Measurements from ENCODE around the gene BANF2. TPM values are rescaled to one million over a fixed set of nuclear protein-coding genes. Genes with fewer than 3 reads are reported as not detected.

The BANF2 gene
- total and polyA plus RNA-seq, 10 of the 15 experiments (the other 5 are each of a cell fraction or from before 2014, with no cell fraction given): not detected

DNA sequence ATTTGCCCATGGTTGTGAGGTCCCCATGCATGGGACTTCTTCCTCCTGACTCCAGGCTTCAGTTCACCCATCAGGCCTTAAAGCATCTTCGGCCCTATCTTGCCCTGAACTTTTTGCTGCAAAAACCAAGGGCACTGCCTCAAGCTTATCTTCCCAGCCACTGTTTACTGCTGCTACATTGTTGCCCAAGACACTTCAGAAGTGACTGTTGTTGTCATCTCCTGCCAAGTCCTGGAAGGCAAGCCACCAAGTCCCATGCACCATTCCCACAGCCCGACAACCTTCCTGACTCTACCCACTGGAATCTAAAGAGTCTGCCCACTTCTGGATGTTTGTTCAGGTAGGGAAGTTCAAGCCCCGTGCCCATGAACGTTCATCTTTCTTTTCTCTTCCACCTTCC is 12.4 kb downstream of the BANF2 start:
- in situ Hi-C loops (cut with MboI): no loop called here
- no peaks in the 10 kb centered on the region for H3K9me3 ChIP-seq (replicated peaks; ENCODE audit: control insufficient read depth, insufficient read depth, low read length)
- no peak for TF ChIP-seq ETV6 (conservative IDR thresholded peaks at IDR 0.05 in 1 of 2, IDR thresholded peaks at IDR 0.05 in 1 of 2; ENCODE audit: borderline replicate concordance in 1 of 2, low read depth in 1 of 2)
- TF ChIP-seq SMC3 (IDR thresholded peaks at IDR 0.05; ENCODE audit: borderline replicate concordance, low read length): no peak
- TF ChIP-seq ASH2L (IDR thresholded peaks at IDR 0.05; ENCODE audit: borderline replicate concordance, low read depth): no peak
- no peak for TF ChIP-seq SUZ12 (IDR thresholded peaks at IDR 0.05; ENCODE audit: unreplicated experiment)
- intact Hi-C loops (cut with micrococcal nuclease; ENCODE audit: unreplicated experiment): no loop called here
- ATAC-seq (no peak), FAIRE-seq (no peak), DNase-seq (ENCODE audit: low read depth, low spot score) (no peak)
- WGBS (ENCODE audit: insufficient coverage, insufficient replicate concordance, low lambda C conversion rate, missing lambda C conversion rate): 78% methylated on average over 4 of the region's 4 CpGs
- no peak overlapping the region for H2AFZ ChIP-seq (ENCODE audit: control insufficient read depth, low read depth, low read length)
- no peak overlapping the region for H3K9ac ChIP-seq (ENCODE audit: control insufficient read depth, insufficient read depth, low read length)
- no peak overlapping the region for H3K4me3 ChIP-seq
- H4K20me1 ChIP-seq (ENCODE audit: control insufficient read depth, insufficient read depth): no peaks in the 10 kb centered on the region
- RAD21 ChIA-PET (ENCODE audit: unreplicated experiment): no interaction called here
- H3K27ac ChIP-seq (ENCODE audit: control insufficient read depth, insufficient read depth): no peak overlapping the region
- no peaks in the 10 kb centered on the region for H3K4me1 ChIP-seq (ENCODE audit: control insufficient read depth, insufficient read depth, low read length)
- CTCF ChIA-PET: no interaction called here
- no peaks in the 10 kb centered on the region for H3K79me2 ChIP-seq (ENCODE audit: control insufficient read depth, insufficient read depth, low read length)
- no peaks in the 10 kb centered on the region for H3K36me3 ChIP-seq (ENCODE audit: control insufficient read depth in 2 of 2, insufficient read depth in 2 of 2, low read length in 1 of 2)
- H3K27me3 ChIP-seq (replicated peaks in 1 of 2; ENCODE audit: control insufficient read depth in 2 of 2, insufficient read depth in 2 of 2, low read length in 1 of 2): no peaks in the 10 kb centered on the region; a peak in 2 of 4 replicates
- H3K4me2 ChIP-seq (ENCODE audit: control insufficient read depth, insufficient read depth): no peak overlapping the region
- POLR2A ChIA-PET: no interaction called here
- BruUV-seq (replicated peaks): no TSS peak
- SMC1A ChIA-PET (ENCODE audit: uncharacterized antibody, unreplicated experiment): no interaction called here

DNA sequence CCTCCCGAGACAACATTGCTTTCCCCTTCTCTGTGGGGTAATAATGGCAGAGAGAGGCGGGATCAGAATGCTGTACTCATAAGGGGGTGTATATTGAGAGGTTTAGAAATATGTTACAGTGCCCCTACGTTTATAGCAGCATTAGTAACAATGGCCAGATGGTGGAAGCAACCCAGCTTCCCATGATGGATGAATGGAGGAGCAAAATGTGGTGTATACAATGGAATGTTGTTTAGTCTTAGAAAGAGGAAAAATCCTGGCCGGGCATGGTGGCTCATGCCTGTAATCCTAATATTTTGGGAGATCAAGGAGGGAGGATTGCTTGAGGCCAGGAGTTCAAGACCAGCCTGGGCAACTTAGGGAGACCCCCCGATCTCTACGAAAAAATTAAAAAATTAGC is 12.9 kb downstream of the BANF2 start:
- Histone ChIP-seq H3K4me2 (ENCODE audit: control insufficient read depth, insufficient read depth) (no peak overlapping the region), H3K4me1 (ENCODE audit: control insufficient read depth, insufficient read depth, low read length) (no peaks in the 10 kb centered on the region), H3K27ac (ENCODE audit: control insufficient read depth, insufficient read depth) (no peak overlapping the region), H3K36me3 (ENCODE audit: control insufficient read depth in 2 of 2, insufficient read depth in 2 of 2, low read length in 1 of 2) (no peaks in the 10 kb centered on the region), H3K9me3 (replicated peaks; ENCODE audit: control insufficient read depth, insufficient read depth, low read length) (no peaks in the 10 kb centered on the region), H3K9ac (ENCODE audit: control insufficient read depth, insufficient read depth, low read length) (no peak overlapping the region), H2AFZ (ENCODE audit: control insufficient read depth, low read depth, low read length) (no peak overlapping the region), H4K20me1 (ENCODE audit: control insufficient read depth, insufficient read depth) (no peaks in the 10 kb centered on the region), H3K27me3 (replicated peaks in 1 of 2; ENCODE audit: control insufficient read depth in 2 of 2, insufficient read depth in 2 of 2, low read length in 1 of 2) (no peaks in the 10 kb centered on the region; a peak in 2 of 4 replicates), H3K4me3 (no peak overlapping the region), H3K79me2 (ENCODE audit: control insufficient read depth, insufficient read depth, low read length) (no peaks in the 10 kb centered on the region)
- intact Hi-C loops (cut with micrococcal nuclease; ENCODE audit: unreplicated experiment): no loop called here
- no peak for FAIRE-seq
- no peak for ATAC-seq
- CTCF ChIA-PET: no interaction called here
- in situ Hi-C loops (cut with MboI): no loop called here
- POLR2A ChIA-PET: no interaction called here
- no peak for TF ChIP-seq IRF4 (IDR thresholded peaks at IDR 0.05; ENCODE audit: low read depth, low read length)
- TF ChIP-seq SMARCA5 (IDR thresholded peaks at IDR 0.05): no peak
- TF ChIP-seq, protein P1, sequence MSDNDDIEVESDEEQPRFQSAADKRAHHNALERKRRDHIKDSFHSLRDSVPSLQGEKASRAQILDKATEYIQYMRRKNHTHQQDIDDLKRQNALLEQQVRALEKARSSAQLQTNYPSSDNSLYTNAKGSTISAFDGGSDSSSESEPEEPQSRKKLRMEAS (IDR thresholded peaks at IDR 0.05; ENCODE audit: low read depth, low read length): no peak
- no peak for TF ChIP-seq RFX5 (IDR thresholded peaks at IDR 0.05; ENCODE audit: low read depth, low read length)
- TF ChIP-seq, protein P2, sequence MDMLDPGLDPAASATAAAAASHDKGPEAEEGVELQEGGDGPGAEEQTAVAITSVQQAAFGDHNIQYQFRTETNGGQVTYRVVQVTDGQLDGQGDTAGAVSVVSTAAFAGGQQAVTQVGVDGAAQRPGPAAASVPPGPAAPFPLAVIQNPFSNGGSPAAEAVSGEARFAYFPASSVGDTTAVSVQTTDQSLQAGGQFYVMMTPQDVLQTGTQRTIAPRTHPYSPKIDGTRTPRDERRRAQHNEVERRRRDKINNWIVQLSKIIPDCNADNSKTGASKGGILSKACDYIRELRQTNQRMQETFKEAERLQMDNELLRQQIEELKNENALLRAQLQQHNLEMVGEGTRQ (IDR thresholded peaks at IDR 0.05; ENCODE audit: borderline replicate concordance, low read depth, low read length): no peak
- no peak for TF ChIP-seq EZH2 (IDR thresholded peaks at IDR 0.05; ENCODE audit: borderline replicate concordance, control insufficient read depth, low read depth, low read length)
- no peak for TF ChIP-seq ZBED1 (IDR thresholded peaks at IDR 0.05; ENCODE audit: borderline replicate concordance)
- no peak for TF ChIP-seq MYB (IDR thresholded peaks at IDR 0.05; ENCODE audit: borderline replicate concordance, low read depth, low read length)
- TF ChIP-seq ZSCAN29 (IDR thresholded peaks at IDR 0.05): no peak
- SMC1A ChIA-PET (ENCODE audit: uncharacterized antibody, unreplicated experiment): no interaction called here
- no TSS peak for BruUV-seq (replicated peaks)
- RAD21 ChIA-PET (ENCODE audit: unreplicated experiment): no interaction called here
- no peak for DNase-seq (ENCODE audit: low read depth, low spot score)
- WGBS (ENCODE audit: insufficient coverage, insufficient replicate concordance, low lambda C conversion rate, missing lambda C conversion rate): 46% methylated on average over 6 of the region's 6 CpGs
